ENCODE data around the gene PLOD1. TPM values are rescaled to one million over a fixed set of nuclear protein-coding genes. Genes with fewer than 3 reads are reported as not detected.

The PLOD1 gene
- total and polyA plus RNA-seq, 10 of the 15 experiments (the other 5 are each of a cell fraction or from before 2014, with no cell fraction given) = 10.6 to 42.6 (median 29.3) TPM

DNA sequence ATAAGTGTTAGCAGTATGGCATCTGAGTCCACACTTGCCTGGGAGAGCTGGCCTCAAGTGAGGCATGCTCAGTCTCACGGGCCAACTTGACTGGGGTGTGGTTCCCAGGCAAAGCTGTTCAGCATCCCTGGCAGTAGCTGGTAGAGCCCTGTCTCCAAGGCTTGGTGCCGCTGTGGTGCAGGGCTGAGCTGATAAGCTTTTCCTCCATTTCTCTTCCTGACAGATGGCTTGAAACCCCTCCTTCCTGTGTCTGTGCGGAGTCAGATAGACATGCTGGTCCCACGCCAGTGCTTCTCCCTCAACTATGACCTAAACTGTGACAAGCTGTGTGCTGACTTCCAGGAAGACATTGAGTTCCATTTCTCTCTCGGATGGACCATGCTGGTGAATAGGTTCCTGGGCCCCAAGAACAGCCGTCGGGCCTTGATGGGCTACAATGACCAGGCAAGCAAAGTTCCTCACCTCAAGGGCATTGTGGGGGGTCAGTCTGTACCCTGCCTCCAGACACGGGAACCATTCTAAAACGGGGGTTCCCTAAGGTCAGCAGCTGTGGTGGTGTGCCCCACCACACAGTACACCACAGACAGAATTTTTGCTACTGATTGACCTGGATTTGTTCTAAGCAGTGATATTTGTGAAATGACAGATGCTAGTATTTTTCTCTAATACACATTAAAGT, 71.1 kb downstream of the PLOD1 start:
- TF ChIP-seq NFIC (IDR thresholded peaks at IDR 0.05; ENCODE audit: low read depth, low read length) (peak; percentile 44; the same call in 1 of the 2 replicates), NR2F1 (conservative IDR thresholded peaks at IDR 0.05) (peak; percentile 69; the same call in 1 of the 2 replicates), RUNX3 (IDR thresholded peaks at IDR 0.05; ENCODE audit: low read length) (peak; percentile 70)
- TF ChIP-seq, protein P1, sequence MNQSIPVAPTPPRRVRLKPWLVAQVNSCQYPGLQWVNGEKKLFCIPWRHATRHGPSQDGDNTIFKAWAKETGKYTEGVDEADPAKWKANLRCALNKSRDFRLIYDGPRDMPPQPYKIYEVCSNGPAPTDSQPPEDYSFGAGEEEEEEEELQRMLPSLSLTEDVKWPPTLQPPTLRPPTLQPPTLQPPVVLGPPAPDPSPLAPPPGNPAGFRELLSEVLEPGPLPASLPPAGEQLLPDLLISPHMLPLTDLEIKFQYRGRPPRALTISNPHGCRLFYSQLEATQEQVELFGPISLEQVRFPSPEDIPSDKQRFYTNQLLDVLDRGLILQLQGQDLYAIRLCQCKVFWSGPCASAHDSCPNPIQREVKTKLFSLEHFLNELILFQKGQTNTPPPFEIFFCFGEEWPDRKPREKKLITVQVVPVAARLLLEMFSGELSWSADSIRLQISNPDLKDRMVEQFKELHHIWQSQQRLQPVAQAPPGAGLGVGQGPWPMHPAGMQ (IDR thresholded peaks at IDR 0.05; ENCODE audit: borderline replicate concordance) = no peak
- CTCF ChIA-PET = interaction anchor here (0.5 to 2.9 kb wide), 5 partner anchors 14 to 74 kb away, joined by 3 to 19 read pairs (median 4); partner anchors contain the start of gene MIIP
- Histone ChIP-seq H3K9ac (ENCODE audit: control insufficient read depth, insufficient read depth, low read length) (peak overlapping the region; percentile 15; the same call in 1 of the 2 replicates), H3K27ac (ENCODE audit: control insufficient read depth, insufficient read depth) (peak overlapping the region; percentile 60), H4K20me1 (ENCODE audit: control insufficient read depth, insufficient read depth) (no peaks in the 10 kb centered on the region), H3K4me2 (ENCODE audit: control insufficient read depth, insufficient read depth) (peak overlapping the region; percentile 38), H3K9me3 (replicated peaks; ENCODE audit: control insufficient read depth, insufficient read depth, low read length) (no peaks in the 10 kb centered on the region), H3K4me1 (ENCODE audit: control insufficient read depth, insufficient read depth, low read length) (peaks cover 26% of the 10 kb centered on the region), H3K79me2 (ENCODE audit: control insufficient read depth, insufficient read depth, low read length) (no peaks in the 10 kb centered on the region), H3K36me3 (ENCODE audit: control insufficient read depth in 2 of 2, insufficient read depth in 2 of 2, low read length in 1 of 2) (peaks cover 42 to 43% of the 10 kb centered on the region in 2 experiments), H2AFZ (ENCODE audit: control insufficient read depth, low read depth, low read length) (no peak overlapping the region), H3K4me3 (no peak overlapping the region), H3K27me3 (replicated peaks in 1 of 2; ENCODE audit: control insufficient read depth in 2 of 2, insufficient read depth in 2 of 2, low read length in 1 of 2) (no peaks in the 10 kb centered on the region)
- ATAC-seq (peak; percentile 53), DNase-seq (ENCODE audit: low read depth, low spot score) (no peak), FAIRE-seq (peak; percentile 65)
- intact Hi-C loops (cut with micrococcal nuclease; ENCODE audit: unreplicated experiment) (no loop called here), in situ Hi-C loops (cut with MboI) (no loop called here)
- RAD21 ChIA-PET (ENCODE audit: unreplicated experiment) = interaction anchor here (1.4 to 2.7 kb wide), 4 partner anchors 34 to 73 kb away, joined by 4 to 13 read pairs (median 8); no protein-coding TSS in a partner anchor
- BruUV-seq (replicated peaks) = no TSS peak
- POLR2A ChIA-PET = interaction anchor here (1.3 kb wide), 1 partner anchor 44 kb away, joined by 3 read pairs; no protein-coding TSS in a partner anchor
- SMC1A ChIA-PET (ENCODE audit: uncharacterized antibody, unreplicated experiment) = interaction anchor here (0.7 to 3.1 kb wide), 7 partner anchors 14 to 73 kb away, joined by 3 to 14 read pairs (median 3); partner anchors contain the start of gene MIIP
- WGBS (ENCODE audit: insufficient coverage, insufficient replicate concordance, low lambda C conversion rate, missing lambda C conversion rate) = 7% methylated on average over 9 of the region's 9 CpGs

Data from GM12878 (cell line).